ENCODE measurements around the gene HOXA3. TPM values are rescaled to one million over a fixed set of nuclear protein-coding genes. Genes with fewer than 3 reads are reported as not detected.

HOXA3 gene
- total RNA-seq, 1 experiment from 2014 or later = 9.2 TPM

- TF ChIP-seq ZFX (IDR thresholded peaks at IDR 0.05) = no peak; the same call in 1 of the 2 replicates
- TF ChIP-seq EZH2 (IDR thresholded peaks at IDR 0.05) = no peak
- peak; percentile 74 for TF ChIP-seq FOSL1 (IDR thresholded peaks at IDR 0.05; ENCODE audit: low read depth)
- TF ChIP-seq TCF7L2 (IDR thresholded peaks at IDR 0.05; ENCODE audit: borderline replicate concordance, extremely low read depth, insufficient read depth, insufficient read length) = peak; percentile 99
- TF ChIP-seq EGR1 (IDR thresholded peaks at IDR 0.05; ENCODE audit: low read depth) = peak; percentile 96
Measured at GRCh38 chr7:27115221-27116026, 37.0 kb downstream of the HOXA3 start (continued).

GRCh38 chr7:27114881-27115220 is 37.5 kb downstream of the HOXA3 start:
- DNase-seq (ENCODE audit: low read depth, low spot score) = no peak
- Histone ChIP-seq H3K4me3 (replicated peaks in 1 of 2; ENCODE audit: low read depth in 1 of 2, low read length in 2 of 2) (peak overlapping the region; percentile 47 to 60), H3K36me3 (ENCODE audit: control insufficient read depth in 1 of 2, insufficient read depth in 2 of 2, low read length in 2 of 2) (no peaks in the 10 kb centered on the region), H2AFZ (ENCODE audit: low read depth, low read length, poor library complexity, severe bottlenecking) (no peak overlapping the region), H3K4me1 (ENCODE audit: control insufficient read depth in 1 of 2, insufficient read depth in 2 of 2, low read length in 2 of 2) (peaks cover 62 to 77% of the 10 kb centered on the region in 2 experiments), H3K27ac (ENCODE audit: low read depth, low read length) (peak overlapping the region; percentile 46), H3K27me3 (ENCODE audit: insufficient read depth, low read length) (peaks cover 10% of the 10 kb centered on the region; the same call in 1 of the 2 replicates), H4K20me1 (ENCODE audit: insufficient read depth) (no peaks in the 10 kb centered on the region), H3K79me2 (ENCODE audit: insufficient read depth, low read length) (peaks cover 20% of the 10 kb centered on the region), H3K9me2 (ENCODE audit: insufficient read depth) (no peaks in the 10 kb centered on the region), H3K4me2 (ENCODE audit: low read length) (peak overlapping the region; percentile 92), H3K9ac (ENCODE audit: low read length) (peak overlapping the region; percentile 72), H3K9me3 (ENCODE audit: control insufficient read depth in 1 of 2, insufficient read depth in 1 of 2, low read depth in 1 of 2, low read length in 2 of 2) (no peaks in the 10 kb centered on the region)
- ATAC-seq = peak; percentile 4
- no peak for TF ChIP-seq MAX (IDR thresholded peaks at IDR 0.05)
- TF ChIP-seq ZFX (IDR thresholded peaks at IDR 0.05) = no peak
- TF ChIP-seq EZH2phosphoT487 (IDR thresholded peaks at IDR 0.05; ENCODE audit: borderline replicate concordance) = no peak
- TF ChIP-seq FOSL1 (IDR thresholded peaks at IDR 0.05; ENCODE audit: low read depth) = no peak
- TF ChIP-seq ELF1 (IDR thresholded peaks at IDR 0.05; ENCODE audit: borderline replicate concordance, low read depth) = no peak
- TF ChIP-seq TCF7L2 (IDR thresholded peaks at IDR 0.05; ENCODE audit: borderline replicate concordance, extremely low read depth, insufficient read depth, insufficient read length) = no peak
- TF ChIP-seq REST (IDR thresholded peaks at IDR 0.05; ENCODE audit: low read depth) = no peak
- no peak for TF ChIP-seq YY1 (IDR thresholded peaks at IDR 0.05; ENCODE audit: extremely low read depth, insufficient replicate concordance, low read depth, low read length)
- TF ChIP-seq SRF (IDR thresholded peaks at IDR 0.05; ENCODE audit: low read depth) = no peak
- TF ChIP-seq EZH2 (IDR thresholded peaks at IDR 0.05) = no peak
- TF ChIP-seq EGR1 (IDR thresholded peaks at IDR 0.05; ENCODE audit: low read depth) = no peak
- no peak for TF ChIP-seq ZNF274 (IDR thresholded peaks at IDR 0.05; ENCODE audit: low read depth, low read length)
- TF ChIP-seq ATF3 (IDR thresholded peaks at IDR 0.05) = no peak
- TF ChIP-seq SP1 (IDR thresholded peaks at IDR 0.05; ENCODE audit: low read depth) = no peak
- ChIA-PET RAD21 (ENCODE audit: low non-redundant PET in 1 of 2, low total read pairs in 2 of 2, uncharacterized antibody in 2 of 2, unreplicated experiment in 2 of 2) (interaction anchor here (0.6 to 1.5 kb wide), 5 partner anchors 18 to 259 kb away, joined by 3 to 4 read pairs (median 3); partner anchors contain the start of gene HOXA1 (in 1 of the 2)), CTCF (interaction anchor here (1.1 kb wide), 1 partner anchor 36 kb away, joined by 3 read pairs; no protein-coding TSS in a partner anchor), POLR2A (interaction anchor here (0.9 to 2.4 kb wide), 6 partner anchors 10 to 250 kb away, joined by 3 to 8 read pairs (median 4); partner anchors contain the start of genes HOXA1, HOXA4 and SKAP2)
- intact Hi-C loops (cut with micrococcal nuclease) = loop anchor here (1.0 to 2.0 kb wide), 2 partner anchors 16 to 19 kb away; partner anchors contain the start of gene HOXA4
- BruUV-seq (replicated peaks) = no TSS peak

All from HCT116 (cell line).